Stimulated activated CD4-positive, alpha-beta T cell treated with anti-CD3 and anti-CD28 coated beads, Interleukin-4, amount 100 ng/mL, for 48 hours (primary cell): ENCODE measurements around the gene UPF1.
A peak's percentile ranks its signal among the peaks of the same experiment; 100 is the strongest.

Experiments
- DNase-seq, 2 donors: peaks; one replicate each; pipeline ENCODE4 v3.0.0-alpha.2; 2020; ENCODE audit warnings: low read depth in 2 of 2

Gene UPF1

DNA sequence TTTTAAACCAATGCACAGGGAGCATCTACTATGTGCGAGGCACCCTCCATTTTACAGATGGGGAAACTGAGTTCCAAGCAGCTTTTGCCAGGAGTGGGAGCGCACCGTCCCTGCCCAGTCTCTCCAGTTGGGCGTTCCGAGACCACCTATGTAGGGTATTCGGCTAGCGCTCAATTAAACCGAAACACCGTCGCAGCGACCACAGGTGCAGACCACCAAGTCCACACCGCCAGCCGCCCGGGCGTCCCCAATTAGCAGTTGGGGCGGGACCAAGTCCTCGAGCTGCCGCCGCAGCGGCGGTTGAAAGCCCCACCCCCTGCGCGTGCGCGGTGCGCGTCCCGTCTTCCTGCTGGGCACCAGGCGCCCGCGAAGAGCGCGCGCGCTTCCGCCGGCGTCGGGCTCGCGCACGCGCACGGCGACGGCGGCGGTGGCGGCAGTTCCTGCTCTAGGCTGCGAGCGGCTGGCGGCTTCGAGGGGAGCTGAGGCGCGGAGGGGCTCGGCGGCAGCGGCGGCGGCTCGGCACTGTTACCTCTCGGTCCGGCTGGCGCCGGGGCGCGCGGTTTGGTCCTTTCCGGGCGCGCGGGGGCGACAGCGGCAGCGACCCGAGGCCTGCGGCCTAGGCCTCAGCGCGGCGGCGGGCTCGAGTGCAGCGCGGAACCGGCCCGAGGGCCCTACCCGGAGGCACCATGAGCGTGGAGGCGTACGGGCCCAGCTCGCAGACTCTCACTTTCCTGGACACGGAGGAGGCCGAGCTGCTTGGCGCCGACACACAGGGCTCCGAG lies at the start of gene UPF1:
Gene UPF1, plus strand, starts transcription at position 436 of the 782 bp plus-strand sequence. Its CDS starts 251 bp downstream, at position 687.
- DNase-seq, result peak; percentile 95 to 97

GRCh38 chr19:18782559-18783225 lies 49.1 kb upstream of the UPF1 start:
- no peak for DNase-seq

DNA sequence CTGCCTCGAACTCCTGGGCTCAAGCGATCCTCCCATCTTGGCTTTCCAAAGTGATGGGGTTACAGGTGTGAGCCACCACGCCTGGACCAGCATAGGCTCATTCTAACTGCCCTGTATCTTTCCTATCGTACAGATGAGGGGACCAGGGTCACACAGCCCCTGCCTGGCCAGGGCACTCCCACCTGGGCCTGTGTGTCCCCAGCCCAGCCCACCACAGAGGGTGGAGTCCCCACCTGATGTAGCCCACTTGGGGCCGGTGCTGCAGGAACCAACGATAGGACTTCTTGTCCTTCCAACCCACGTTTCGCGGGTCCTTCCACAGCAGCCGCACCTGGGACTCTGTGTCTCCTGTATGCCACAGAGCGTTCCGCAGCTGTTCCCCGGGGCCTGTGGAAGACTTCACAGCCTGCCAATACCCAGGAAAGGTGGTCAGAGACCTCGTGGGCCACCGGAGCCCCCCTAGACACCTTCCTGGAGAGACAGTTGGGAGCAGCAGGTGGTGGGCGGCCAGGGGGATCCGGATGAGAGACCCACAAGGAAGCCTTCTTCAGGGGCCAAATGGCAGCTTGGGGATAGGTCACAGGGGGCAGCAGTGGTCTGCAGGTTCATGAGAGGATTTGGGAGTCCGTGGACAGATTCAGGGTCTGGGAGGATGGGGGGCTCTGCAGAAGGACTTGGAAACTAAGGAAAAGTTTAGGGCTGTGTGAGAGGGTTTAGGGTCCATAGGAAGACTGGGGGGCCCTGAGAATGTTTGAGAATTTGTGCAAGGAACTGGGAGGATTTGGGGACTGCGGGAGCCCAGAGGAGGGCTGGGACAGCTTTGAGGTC lies 47.6 kb upstream of the UPF1 start:
- no peak for DNase-seq

DNA sequence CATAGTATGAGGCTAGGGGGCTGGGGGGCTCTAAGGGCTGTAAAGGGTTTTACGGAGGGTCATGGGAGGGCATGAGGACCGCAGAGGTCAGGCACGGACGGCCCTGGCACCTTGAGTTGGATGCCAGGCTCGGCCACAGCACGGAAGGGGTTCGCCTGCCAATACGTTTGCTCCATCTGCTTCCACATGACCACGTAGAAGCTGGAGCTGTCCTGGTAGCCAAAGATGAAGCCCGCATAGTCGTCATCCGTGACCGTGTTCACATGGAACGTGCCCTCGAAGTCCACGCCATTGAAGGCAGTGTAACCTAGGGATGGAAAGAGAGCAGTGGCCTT lies 47.0 kb upstream of the UPF1 start:
- no peak for DNase-seq

- DNase-seq, result peak; percentile 72 to 88
These were observed 46.3 kb upstream of the UPF1 start for GRCh38 chr19:18785179-18786124.

GRCh38 chr19:18788529-18789421 lies 43.0 kb upstream of the UPF1 start:
- DNase-seq, result no peak

DNA sequence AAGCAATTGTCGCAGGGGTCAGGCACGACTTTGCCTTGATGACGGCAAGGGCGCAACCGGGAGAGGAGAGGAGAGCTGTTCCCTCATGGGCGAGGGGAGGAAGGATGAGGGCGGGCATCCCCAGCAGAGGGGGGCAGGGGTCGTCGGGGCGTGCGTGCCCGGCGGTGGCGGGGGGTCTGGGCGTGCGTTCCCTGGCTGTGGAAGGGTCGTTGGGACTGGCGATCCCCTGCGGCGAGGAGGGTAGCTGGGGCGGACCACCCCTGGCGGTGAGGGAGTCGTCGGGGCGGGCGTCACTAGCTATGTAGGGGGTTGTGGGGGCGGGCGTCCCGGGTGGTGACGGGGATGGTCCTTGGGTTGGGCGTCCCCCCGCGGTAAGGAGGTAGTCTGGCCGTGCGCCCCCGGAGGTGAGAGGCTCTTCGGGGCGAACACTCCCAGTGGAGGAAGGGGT lies 42.3 kb upstream of the UPF1 start:
- DNase-seq, result no peak

DNA sequence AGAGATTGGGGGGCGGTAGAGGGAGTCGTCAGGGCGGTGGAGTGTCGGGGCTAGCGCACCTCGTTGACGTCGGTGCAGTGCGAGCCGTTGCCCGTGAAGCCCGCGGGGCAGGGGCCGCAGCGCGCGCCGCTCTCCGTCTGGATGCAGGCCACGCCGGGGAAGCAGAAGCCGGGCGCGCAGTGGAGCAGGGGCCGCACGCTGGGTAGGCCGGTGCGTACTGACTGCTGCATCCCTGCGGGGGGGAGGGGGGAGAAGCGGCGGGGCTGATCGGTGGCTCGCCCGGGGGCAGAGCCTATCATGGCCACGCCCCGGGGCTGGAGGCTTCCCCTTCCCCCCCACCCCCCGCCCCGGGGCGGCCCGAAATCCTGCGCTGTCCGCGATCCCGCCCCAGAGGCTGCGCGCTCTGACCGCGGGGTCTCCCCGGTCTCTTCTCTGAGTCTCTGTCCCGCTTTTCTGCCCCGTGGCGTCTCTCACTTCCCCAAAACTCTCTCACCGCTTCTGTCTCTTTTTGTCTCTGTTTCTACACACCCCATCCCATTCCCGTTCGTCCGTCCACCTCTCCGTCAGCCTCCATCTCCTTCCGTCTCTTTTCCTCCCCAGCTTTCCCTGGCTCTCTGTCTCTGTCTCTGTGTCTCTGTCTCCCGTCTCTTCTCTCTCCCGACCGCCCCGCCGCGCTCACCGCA lies 41.7 kb upstream of the UPF1 start:
- DNase-seq, result peak; percentile 27 to 30

DNA sequence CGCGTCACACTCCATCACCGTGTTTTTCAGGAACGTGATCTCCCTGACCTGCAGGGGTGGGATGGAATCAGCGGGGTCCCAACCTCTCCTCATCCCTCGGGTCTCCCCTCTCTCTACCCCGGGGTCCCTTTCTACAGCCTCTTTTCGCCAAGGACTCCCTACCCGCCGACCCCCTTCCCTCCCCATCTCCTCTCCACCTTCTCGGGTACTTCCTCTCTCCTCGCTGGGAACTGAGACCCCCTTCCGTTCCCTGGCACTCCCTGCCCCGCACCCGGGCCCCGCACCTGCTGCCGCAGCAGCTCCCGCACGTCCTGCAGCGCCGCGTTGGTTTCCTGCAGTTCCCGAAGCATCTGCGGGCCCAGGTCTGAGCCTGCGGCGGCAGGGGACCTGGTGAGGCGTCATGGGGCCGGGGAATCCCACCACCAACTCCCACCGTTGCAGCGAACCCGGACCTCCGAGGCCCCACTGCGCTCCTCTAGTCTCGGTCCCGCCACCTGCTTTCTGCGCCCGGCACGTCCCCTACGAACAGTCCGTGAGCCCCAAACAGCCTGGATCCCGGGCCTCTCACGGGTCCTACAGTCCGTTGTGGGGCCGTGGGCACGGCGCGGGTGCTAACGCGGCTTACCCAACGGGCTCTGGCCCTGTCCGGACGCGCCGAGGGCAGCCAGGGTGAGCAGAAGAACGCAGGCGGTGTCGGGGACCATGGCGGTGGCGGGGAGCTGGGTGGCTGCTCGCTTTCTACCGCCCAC lies 41.0 kb upstream of the UPF1 start, which contains the start of gene COMP:
Gene COMP, minus strand, starts transcription at position 740 of the 749 bp plus-strand sequence. Its CDS starts 36 bp downstream, at position 704.
- no peak for DNase-seq

GRCh38 chr19:18791315-18791678 lies 40.5 kb upstream of the UPF1 start:
- DNase-seq, result no peak

DNA sequence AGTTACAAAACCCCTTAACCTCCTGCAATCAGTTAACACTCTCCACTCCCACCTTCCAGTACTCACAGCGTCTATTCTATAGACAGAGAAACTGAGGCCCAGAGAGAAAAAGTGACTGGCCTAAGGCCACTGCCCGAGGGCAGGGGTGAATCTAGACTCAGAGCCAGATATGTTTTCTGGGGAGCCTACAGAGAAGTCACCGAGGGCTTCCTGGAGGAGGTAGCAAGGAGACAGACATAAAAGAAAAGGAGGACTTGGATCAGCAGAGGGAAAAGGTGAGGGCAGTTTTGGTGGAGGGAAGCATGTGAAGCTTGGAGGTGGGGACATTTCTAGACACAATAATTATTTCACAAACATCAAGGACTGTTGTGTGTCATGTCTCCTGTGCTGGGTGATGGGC lies 39.1 kb upstream of the UPF1 start:
- no peak for DNase-seq

DNA sequence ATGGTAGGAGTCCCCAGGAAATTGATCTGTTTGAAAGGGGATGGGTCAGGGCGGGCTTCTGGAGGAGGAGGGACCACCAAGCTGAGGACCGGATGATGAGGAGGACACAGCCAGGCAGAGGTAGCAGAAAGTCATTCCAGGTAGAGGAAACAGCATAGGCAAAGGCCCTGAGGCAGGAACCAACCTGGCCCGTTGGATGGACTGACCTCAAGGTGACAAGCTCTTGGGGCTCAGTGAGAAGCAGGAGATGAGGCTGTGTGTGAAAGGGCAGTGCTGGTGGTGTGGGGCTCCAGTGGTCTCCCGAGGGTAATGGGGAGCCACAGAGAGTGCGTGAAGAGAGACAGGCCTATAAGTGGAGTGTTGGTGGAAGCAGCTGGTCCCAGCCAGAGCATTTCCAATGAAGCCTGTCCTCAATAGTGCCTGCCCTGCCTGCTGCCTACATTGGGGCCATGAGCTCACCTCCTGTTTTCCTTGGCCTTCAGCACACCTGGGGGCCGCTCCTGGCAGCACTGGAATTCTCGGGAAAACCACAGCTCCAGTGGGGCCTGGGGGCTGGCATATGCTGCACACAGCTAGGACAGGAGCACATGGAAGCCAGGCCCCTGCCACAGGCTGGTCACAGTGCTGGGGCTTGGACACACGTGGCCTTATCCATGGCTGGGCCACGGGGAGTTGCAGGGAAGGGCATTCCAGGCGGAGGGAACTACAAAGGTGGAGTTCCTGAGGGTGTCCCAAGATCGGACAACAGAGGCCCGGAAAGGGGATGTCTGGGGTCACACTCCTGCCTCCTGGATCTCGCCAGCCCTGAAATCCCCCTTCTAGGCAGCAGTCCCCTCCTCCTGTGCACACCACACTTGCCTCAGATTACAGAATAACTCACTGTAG lies 38.4 kb upstream of the UPF1 start:
- no peak for DNase-seq

DNA sequence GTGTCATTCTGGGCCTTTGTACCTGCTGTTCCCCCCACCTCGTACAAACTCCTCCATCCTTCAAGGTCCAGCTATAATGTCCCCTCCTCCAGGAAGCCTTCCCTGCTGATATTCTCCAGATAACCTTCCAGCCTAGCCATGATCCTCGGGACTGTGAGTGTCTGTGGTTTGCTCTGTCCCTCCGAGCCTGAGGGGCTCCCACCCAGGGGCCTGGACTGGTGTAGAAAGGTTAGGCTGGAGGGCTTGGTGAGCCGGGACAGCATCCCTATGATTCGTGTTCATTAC lies 37.8 kb upstream of the UPF1 start:
- DNase-seq, result no peak

- no peak for DNase-seq
These were observed 37.1 kb upstream of the UPF1 start for GRCh38 chr19:18794692-18795091.

DNA sequence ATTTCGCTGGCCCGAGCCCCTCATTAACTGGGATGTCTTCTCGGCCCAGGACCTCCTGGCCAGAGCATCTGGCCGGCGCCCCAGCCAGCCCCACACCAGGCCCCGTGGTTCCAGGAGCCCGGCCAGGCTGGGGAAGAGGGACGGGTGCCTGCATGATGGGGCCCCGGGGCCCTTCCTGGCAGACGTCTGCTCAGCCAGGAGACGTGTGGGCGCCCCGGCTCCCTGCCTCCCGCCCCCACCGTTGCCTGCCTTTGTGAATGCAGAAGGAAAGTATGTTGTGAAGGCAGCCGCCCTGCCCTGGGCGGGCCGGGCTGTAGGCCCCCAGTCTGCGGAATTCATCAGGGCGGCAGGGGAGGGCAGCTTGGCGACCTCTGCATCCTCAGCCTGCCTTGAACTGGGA lies 36.2 kb upstream of the UPF1 start:
- DNase-seq, result no peak

- DNase-seq, result no peak
These were observed 35.5 kb upstream of the UPF1 start for GRCh38 chr19:18796239-18796638.

GRCh38 chr19:18798384-18799352 lies 33.1 kb upstream of the UPF1 start:
- DNase-seq, result no peak
